HG03460 (cell line): ENCODE data around the gene PBX1.
"Not testable (repeated sequence)": the region's sequence is repeated elsewhere in the genome, so short reads cannot be mapped to it uniquely, and the experiment has no call there.

Source experiments
- ATAC-seq: cut with Tn5 transposase; IDR thresholded peaks from one replicate; pipeline ENCODE4 v1.9.1; 2021; ENCODE audit not compliant: unreplicated experiment

PBX1 gene

GRCh38 chr1:164589408-164589807, 30.4 kb downstream of the PBX1 start:
- ATAC-seq, result no peak

GRCh38 chr1:164589961-164590507, 31.1 kb downstream of the PBX1 start:
- ATAC-seq, result no peak

- no peak for ATAC-seq
These were observed 31.6 kb downstream of the PBX1 start for GRCh38 chr1:164590592-164590991.

- ATAC-seq, result no peak
These were observed 32.9 kb downstream of the PBX1 start for GRCh38 chr1:164591858-164592257.

GRCh38 chr1:164592634-164593033, 33.6 kb downstream of the PBX1 start:
- no peak for ATAC-seq

- no peak for ATAC-seq
These were observed 36.2 kb downstream of the PBX1 start for GRCh38 chr1:164595212-164595611.

- no peak for ATAC-seq
These were observed 37.2 kb downstream of the PBX1 start for GRCh38 chr1:164596172-164596571.

- no peak for ATAC-seq
These were observed 39.7 kb downstream of the PBX1 start for GRCh38 chr1:164598719-164599118.

GRCh38 chr1:164599272-164599671, 40.3 kb downstream of the PBX1 start:
- ATAC-seq, result no peak

- no peak for ATAC-seq
These were observed 42.6 kb downstream of the PBX1 start for GRCh38 chr1:164601399-164602100.

GRCh38 chr1:164602101-164602422, 43.1 kb downstream of the PBX1 start:
- no peak for ATAC-seq

GRCh38 chr1:164602480-164603093, 43.6 kb downstream of the PBX1 start:
- ATAC-seq, result no peak

- ATAC-seq, result not testable (repeated sequence)
These were observed 44.8 kb downstream of the PBX1 start for GRCh38 chr1:164603805-164604204.

- no peak for ATAC-seq
These were observed 45.6 kb downstream of the PBX1 start for GRCh38 chr1:164604541-164604940.

- no peak for ATAC-seq
These were observed 46.5 kb downstream of the PBX1 start for GRCh38 chr1:164605254-164606091.

GRCh38 chr1:164607351-164607750, 48.4 kb downstream of the PBX1 start:
- ATAC-seq, result no peak

GRCh38 chr1:164608651-164609057, 49.7 kb downstream of the PBX1 start:
- ATAC-seq, result no peak

- ATAC-seq, result no peak
These were observed 50.1 kb downstream of the PBX1 start for GRCh38 chr1:164609089-164609488.

- ATAC-seq, result no peak
These were observed 51.7 kb downstream of the PBX1 start for GRCh38 chr1:164610538-164611222.

- no peak for ATAC-seq
These were observed 53.0 kb downstream of the PBX1 start for GRCh38 chr1:164611754-164612642.
